KMS-11 (cell line): Measurements from ENCODE around the gene VWA3B.
"Not testable (repeated sequence)": the region's sequence is repeated elsewhere in the genome, so short reads cannot be mapped to it uniquely, and the experiment has no call there.

Source experiments
- H2AFZ ChIP-seq: fragments of 200-600 bp; sonication (generic); 2 replicates; pipeline ENCODE4 v1.6.1; 2016; ENCODE audit warnings: antibody characterized with exemption, mixed run types, low read depth
- H3K27ac ChIP-seq: fragments of 200-600 bp; sonication (generic); 2 replicates; pipeline ENCODE4 v1.6.1; 2016; ENCODE audit warnings: mild to moderate bottlenecking, mixed run types
- H3K27me3 ChIP-seq: fragments of 200-600 bp; sonication (generic); 2 replicates; pipeline ENCODE4 v1.6.1; 2017; ENCODE audit warnings: mild to moderate bottlenecking, low read depth, mixed run types, moderate library complexity; ENCODE audit not compliant: insufficient read depth
- H3K36me3 ChIP-seq: fragments of 200-600 bp; sonication (generic); 2 replicates; pipeline ENCODE4 v1.6.1; 2017; ENCODE audit warnings: mild to moderate bottlenecking, mixed run types; ENCODE audit not compliant: insufficient read depth
- H3K4me1 ChIP-seq: fragments of 200-600 bp; sonication (generic); 2 replicates; pipeline ENCODE4 v1.6.1; 2016; ENCODE audit warnings: mild to moderate bottlenecking, low read depth, mixed run types; ENCODE audit not compliant: poor library complexity, severe bottlenecking
- H3K4me2 ChIP-seq: fragments of 200-600 bp; sonication (generic); 2 replicates; pipeline ENCODE4 v1.7.0; 2016; ENCODE audit warnings: mild to moderate bottlenecking, mixed run types
- H3K4me3 ChIP-seq: fragments of 200-600 bp; sonication (generic); IDR thresholded peaks from 2 replicates; pipeline ENCODE4 v1.6.1; 2017; ENCODE audit warnings: low read depth, low read length, mixed read lengths; ENCODE audit not compliant: insufficient read depth
- H3K79me2 ChIP-seq: fragments of 200-600 bp; sonication (generic); 2 replicates; pipeline ENCODE4 v1.6.1; 2016; ENCODE audit warnings: low read depth, mixed run types; ENCODE audit not compliant: insufficient read depth
- H3K9ac ChIP-seq: fragments of 200-600 bp; sonication (generic); 2 replicates; pipeline ENCODE4 v1.6.1; 2016; ENCODE audit warnings: mild to moderate bottlenecking, mixed run types
- H4K20me1 ChIP-seq: fragments of 200-600 bp; sonication (generic); 2 replicates; pipeline ENCODE4 v1.6.1; 2016; ENCODE audit warnings: mild to moderate bottlenecking, mixed run types; ENCODE audit not compliant: insufficient read depth
- CTCF ChIP-seq: fragments of 200-600 bp; sonication (generic); conservative IDR thresholded peaks from 2 replicates; pipeline ENCODE4 v1.6.1; 2017; ENCODE audit warnings: low read depth, mild to moderate bottlenecking, antibody characterized with exemption, low read length, moderate library complexity, mixed read lengths

The VWA3B gene

GRCh38 chr2:98317214-98317613, 230.2 kb downstream of the VWA3B start:
- no peaks in the 10 kb centered on the region for H3K27me3 ChIP-seq
- H3K4me3 ChIP-seq, result no peak overlapping the region
- H3K79me2 ChIP-seq, result no peaks in the 10 kb centered on the region
- TF ChIP-seq CTCF, result no peak
- H3K4me1 ChIP-seq, result no peaks in the 10 kb centered on the region
- no peak overlapping the region for H3K9ac ChIP-seq
- no peak overlapping the region for H3K4me2 ChIP-seq
- H2AFZ ChIP-seq, result no peak overlapping the region
- no peak overlapping the region for H3K27ac ChIP-seq
- no peaks in the 10 kb centered on the region for H3K36me3 ChIP-seq
- H4K20me1 ChIP-seq, result no peaks in the 10 kb centered on the region

DNA sequence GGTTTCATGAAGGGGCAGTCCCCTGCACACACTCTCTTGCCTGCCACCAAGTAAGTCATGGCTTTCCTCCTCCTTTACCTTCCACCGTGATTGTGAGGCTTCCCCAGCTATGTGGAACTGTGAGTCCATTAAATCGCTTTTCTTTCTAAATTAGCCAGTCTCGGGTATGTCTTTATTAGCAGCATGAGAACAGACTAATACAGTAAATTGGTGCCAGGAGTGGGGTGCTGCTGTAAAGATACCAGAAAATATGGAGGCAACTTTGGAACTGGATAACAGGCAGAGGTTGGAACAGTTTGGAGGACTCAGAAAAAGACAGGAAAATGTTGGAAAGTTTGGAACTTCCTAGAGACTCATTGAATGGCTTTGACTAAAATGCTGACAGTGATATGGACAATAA, 233.2 kb downstream of the VWA3B start:
- not testable (repeated sequence) for H3K36me3 ChIP-seq, H3K4me3 ChIP-seq

GRCh38 chr2:98324181-98324580, 237.2 kb downstream of the VWA3B start:
- H3K79me2 ChIP-seq, result no peaks in the 10 kb centered on the region
- H3K9ac ChIP-seq, result no peak overlapping the region
- no peak overlapping the region for H3K4me2 ChIP-seq
- no peak overlapping the region for H2AFZ ChIP-seq
- H4K20me1 ChIP-seq, result no peaks in the 10 kb centered on the region
- no peak for TF ChIP-seq CTCF
- H3K4me3 ChIP-seq, result no peak overlapping the region
- H3K4me1 ChIP-seq, result no peaks in the 10 kb centered on the region
- no peaks in the 10 kb centered on the region for H3K27me3 ChIP-seq
- no peaks in the 10 kb centered on the region for H3K36me3 ChIP-seq
- H3K27ac ChIP-seq, result no peak overlapping the region

More for the DNA sequence above, 233.2 kb downstream of the VWA3B start:
- H2AFZ ChIP-seq, H4K20me1 ChIP-seq, H3K9ac ChIP-seq, H3K4me1 ChIP-seq, H3K79me2 ChIP-seq, H3K27ac ChIP-seq, H3K4me2 ChIP-seq, H3K27me3 ChIP-seq: not testable (repeated sequence)

- Histone ChIP-seq H3K27me3 (no peaks in the 10 kb centered on the region), H3K4me3 (no peak overlapping the region), H3K36me3 (no peaks in the 10 kb centered on the region), H3K27ac (no peak overlapping the region), H3K9ac (no peak overlapping the region), H2AFZ (no peak overlapping the region), H3K4me2 (no peak overlapping the region), H4K20me1 (no peaks in the 10 kb centered on the region), H3K4me1 (no peaks in the 10 kb centered on the region), H3K79me2 (no peaks in the 10 kb centered on the region)
- no peak for TF ChIP-seq CTCF
These were observed 240.8 kb downstream of the VWA3B start for GRCh38 chr2:98327776-98328175.

DNA sequence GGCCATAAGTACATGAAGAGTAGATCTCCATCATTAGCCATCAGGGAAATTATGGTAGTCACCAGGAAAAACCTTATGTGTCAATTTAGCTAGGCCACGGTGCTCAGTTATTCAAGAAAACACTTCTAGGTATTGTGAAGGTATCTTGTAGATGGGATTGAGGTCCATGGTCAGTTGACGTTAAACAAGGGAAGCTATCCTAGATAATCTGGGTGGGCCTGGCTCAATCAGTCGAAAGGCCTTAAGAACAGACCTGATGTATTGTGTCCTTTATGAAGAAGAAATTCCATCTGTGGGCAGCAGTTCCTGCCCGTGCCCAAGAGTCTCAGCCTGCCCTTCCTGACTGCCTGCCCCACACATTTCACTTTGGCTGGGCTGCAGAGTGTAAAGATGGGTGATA, 242.6 kb downstream of the VWA3B start:
- Histone ChIP-seq H2AFZ (no peak overlapping the region), H3K27me3 (no peaks in the 10 kb centered on the region), H3K27ac (no peak overlapping the region), H3K9ac (no peak overlapping the region), H4K20me1 (no peaks in the 10 kb centered on the region), H3K4me2 (no peak overlapping the region), H3K4me3 (no peak overlapping the region), H3K36me3 (no peaks in the 10 kb centered on the region), H3K79me2 (no peaks in the 10 kb centered on the region), H3K4me1 (no peaks in the 10 kb centered on the region)
- no peak for TF ChIP-seq CTCF
